Fibroblast of the aortic adventitia (primary cell): ENCODE results near the gene SF3B1. TPM values are rescaled to one million over a fixed set of nuclear protein-coding genes. Genes with fewer than 3 reads are reported as not detected.
"Not testable (repeated sequence)": the region's sequence is repeated elsewhere in the genome, so short reads cannot be mapped to it uniquely, and the experiment has no call there.

Experiments
- DNase-seq: peaks from one replicate; pipeline ENCODE4 v3.0.0-alpha.2; 2010; ENCODE audit warnings: low read depth
- H3K4me3 ChIP-seq: 2 replicates; pipeline ENCODE4 v1.5.1; 2011; ENCODE audit warnings: low read depth, mild to moderate bottlenecking, control low read depth, low read length, moderate library complexity
- CTCF ChIP-seq: IDR thresholded peaks from 2 replicates; pipeline ENCODE4 v1.5.1; 2011; ENCODE audit warnings: mild to moderate bottlenecking, low read length, control low read depth, inconsistent platforms; ENCODE audit not compliant: insufficient read depth
- total RNA-seq: library from RNA; depleted of rRNA; stranded (reverse); fragments of >200 nt; gene quantifications from 2 replicates; pipeline ENCODE4 v1.2.3, GENCODE V29; 2012; ENCODE audit warnings: low replicate concordance

Gene SF3B1
- total RNA-seq, 1 donor, result 243 TPM

GRCh38 chr2:197354169-197354558, 80.7 kb downstream of the SF3B1 start:
- no peak for TF ChIP-seq CTCF
- H3K4me3 ChIP-seq, result no peak overlapping the region

GRCh38 chr2:197353393-197354168, 81.2 kb downstream of the SF3B1 start:
- no peak for DNase-seq
- H3K4me3 ChIP-seq, result no peak overlapping the region
- no peak for TF ChIP-seq CTCF

More at GRCh38 chr2:197354169-197354558, 80.7 kb downstream of the SF3B1 start:
- no peak for DNase-seq

GRCh38 chr2:197349699-197350098, 85.1 kb downstream of the SF3B1 start:
- no peak for TF ChIP-seq CTCF
- no peak for DNase-seq
- no peak overlapping the region for H3K4me3 ChIP-seq

GRCh38 chr2:197348721-197349360, 86.0 kb downstream of the SF3B1 start:
- H3K4me3 ChIP-seq, result no peak overlapping the region
- no peak for TF ChIP-seq CTCF
- DNase-seq, result no peak

- no peak for TF ChIP-seq CTCF
- DNase-seq, result no peak
- no peak overlapping the region for H3K4me3 ChIP-seq
Measured at GRCh38 chr2:197345846-197346370, 88.9 kb downstream of the SF3B1 start.

GRCh38 chr2:197343968-197344367, 90.9 kb downstream of the SF3B1 start:
- not testable (repeated sequence) for DNase-seq, H3K4me3 ChIP-seq

GRCh38 chr2:197340591-197340990, 94.2 kb downstream of the SF3B1 start:
- no peak for DNase-seq
- no peak overlapping the region for H3K4me3 ChIP-seq
- no peak for TF ChIP-seq CTCF
